Astrocyte (in vitro differentiated cells and primary cell): ENCODE data around the gene ME2.

Source experiments
- EZH2 ChIP-seq: IDR thresholded peaks from 2 replicates; pipeline ENCODE4 v1.6.1; 2012; ENCODE audit warnings: mild to moderate bottlenecking, low read length, inconsistent platforms; ENCODE audit not compliant: insufficient read depth
- TF ChIP-seq, protein P1 (sequence below): IDR thresholded peaks from 2 replicates; pipeline ENCODE4 v1.5.1; 2011; ENCODE audit warnings: low read depth, mild to moderate bottlenecking, inconsistent platforms, low read length, moderate library complexity; ENCODE audit not compliant: insufficient read depth

DNA sequence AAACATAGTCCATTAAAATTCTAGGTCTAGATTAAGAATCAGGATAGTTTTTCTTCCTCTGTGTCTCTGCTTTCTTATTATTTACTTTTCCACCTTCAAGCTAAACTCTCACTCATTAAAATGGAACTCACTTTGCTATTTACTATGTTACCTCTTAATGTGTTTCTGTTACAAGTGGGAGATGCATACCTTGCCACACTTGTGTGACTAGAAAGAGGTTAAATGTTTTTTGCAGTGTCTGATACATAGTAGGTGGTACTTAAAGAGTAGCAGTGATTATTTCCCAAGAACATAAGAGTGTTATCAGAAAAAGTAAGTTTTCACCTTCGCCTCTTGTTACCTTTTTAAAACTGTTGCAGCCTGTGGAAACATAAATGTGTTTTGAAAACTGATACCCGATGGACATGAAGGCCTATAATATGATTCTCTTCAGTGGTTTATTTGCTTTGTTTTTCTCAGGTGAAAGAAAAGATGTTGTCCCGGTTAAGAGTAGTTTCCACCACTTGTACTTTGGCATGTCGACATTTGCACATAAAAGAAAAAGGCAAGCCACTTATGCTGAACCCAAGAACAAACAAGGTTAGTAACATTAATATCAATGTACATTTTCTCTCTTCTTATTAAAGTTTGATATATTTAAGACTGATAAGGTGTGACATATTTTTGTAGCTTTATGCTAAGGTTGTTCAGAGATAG is 16.6 kb downstream of the ME2 start:
- TF ChIP-seq, protein P1, sequence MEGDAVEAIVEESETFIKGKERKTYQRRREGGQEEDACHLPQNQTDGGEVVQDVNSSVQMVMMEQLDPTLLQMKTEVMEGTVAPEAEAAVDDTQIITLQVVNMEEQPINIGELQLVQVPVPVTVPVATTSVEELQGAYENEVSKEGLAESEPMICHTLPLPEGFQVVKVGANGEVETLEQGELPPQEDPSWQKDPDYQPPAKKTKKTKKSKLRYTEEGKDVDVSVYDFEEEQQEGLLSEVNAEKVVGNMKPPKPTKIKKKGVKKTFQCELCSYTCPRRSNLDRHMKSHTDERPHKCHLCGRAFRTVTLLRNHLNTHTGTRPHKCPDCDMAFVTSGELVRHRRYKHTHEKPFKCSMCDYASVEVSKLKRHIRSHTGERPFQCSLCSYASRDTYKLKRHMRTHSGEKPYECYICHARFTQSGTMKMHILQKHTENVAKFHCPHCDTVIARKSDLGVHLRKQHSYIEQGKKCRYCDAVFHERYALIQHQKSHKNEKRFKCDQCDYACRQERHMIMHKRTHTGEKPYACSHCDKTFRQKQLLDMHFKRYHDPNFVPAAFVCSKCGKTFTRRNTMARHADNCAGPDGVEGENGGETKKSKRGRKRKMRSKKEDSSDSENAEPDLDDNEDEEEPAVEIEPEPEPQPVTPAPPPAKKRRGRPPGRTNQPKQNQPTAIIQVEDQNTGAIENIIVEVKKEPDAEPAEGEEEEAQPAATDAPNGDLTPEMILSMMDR = no peak
- TF ChIP-seq EZH2 = no peak
